H1 (cell line): ENCODE results near the gene ADAM20. TPM values are rescaled to one million over a fixed set of nuclear protein-coding genes. Genes with fewer than 3 reads are reported as not detected.
A peak's percentile ranks its signal among the peaks of the same experiment; 100 is the strongest.
"Not testable (repeated sequence)": the region's sequence is repeated elsewhere in the genome, so short reads cannot be mapped to it uniquely, and the experiment has no call there.

ENCODE experiments used
- CTCF ChIA-PET: fragments of 300-600 bp; sonication (Branson Sonifier 250); formaldehyde crosslinking; loops from one replicate; lab custom pipeline; 2021; ENCODE audit not compliant: partially characterized antibody; lab: Charles Lee
- POLR2A ChIA-PET: fragments of 300-600 bp; sonication (Branson Sonifier 250); formaldehyde crosslinking; loops from one replicate; lab custom pipeline; 2021; ENCODE audit warnings: inconsistent platforms; ENCODE audit not compliant: partially characterized antibody; lab: Charles Lee
- DNase-seq, 2 experiments: peaks; one replicate each; pipeline versions ENCODE4 v3.0.0 to v3.0.0-alpha.2; 2010 to 2022; ENCODE audit warnings: low spot score in 2 of 2, low read depth in 1 of 2, mixed read lengths in 1 of 2
- FAIRE-seq: peaks from 2 replicates; lab custom pipeline; 2011; peaks lifted over from hg19 to GRCh38; lab: Jason Lieb, UNC
- H2AFZ ChIP-seq: 2 replicates; pipeline ENCODE4 v1.8.1; 2012; ENCODE audit warnings: low read length, inconsistent platforms
- H2AK5ac ChIP-seq: 2 replicates; pipeline ENCODE4 v1.6.1; 2013; ENCODE audit warnings: low read depth, low read length
- H2BK120ac ChIP-seq: replicated peaks from 2 replicates; pipeline ENCODE3; 2013; ENCODE audit warnings: low read depth, low read length, inconsistent platforms
- H2BK12ac ChIP-seq: 2 replicates; pipeline ENCODE4 v1.6.1; 2013; ENCODE audit warnings: low read depth, low read length
- H2BK15ac ChIP-seq: 2 replicates; pipeline ENCODE4 v1.6.1; 2013; ENCODE audit warnings: low read length
- H2BK20ac ChIP-seq: 2 replicates; pipeline ENCODE4 v1.6.1; 2013; ENCODE audit warnings: low read length
- H2BK5ac ChIP-seq: 2 replicates; pipeline ENCODE4 v1.6.1; 2013; ENCODE audit warnings: low read depth, low read length
- H3K14ac ChIP-seq: 2 replicates; pipeline ENCODE4 v1.6.1; 2013; ENCODE audit warnings: inconsistent platforms; ENCODE audit not compliant: insufficient read length
- H3K18ac ChIP-seq: 2 replicates; pipeline ENCODE4 v1.6.1; 2013; ENCODE audit warnings: low read length; ENCODE audit errors: extremely low read depth
- H3K23ac ChIP-seq: 2 replicates; pipeline ENCODE4 v1.6.1; 2013; ENCODE audit warnings: inconsistent platforms; ENCODE audit not compliant: insufficient read length
- H3K23me2 ChIP-seq: 2 replicates; pipeline ENCODE4 v1.6.1; 2013; ENCODE audit warnings: low read depth, low read length
- H3K27ac ChIP-seq: 2 replicates; pipeline ENCODE4 v1.6.1; 2011; ENCODE audit warnings: low read depth, low read length, inconsistent platforms
- H3K27me3 ChIP-seq, 4 experiments: replicated peaks in 1 of 4; 1 replicate in 1 of 4; 2 replicates in 3 of 4; pipeline versions ENCODE4 v1.6.1 to v1.8.1; 2011 to 2013; ENCODE audit warnings: low read length in 3 of 4, mild to moderate bottlenecking in 3 of 4, inconsistent platforms in 2 of 4, mixed read lengths in 2 of 4, moderate library complexity in 1 of 4; ENCODE audit not compliant: control insufficient read depth in 3 of 4, insufficient read depth in 3 of 4; ENCODE audit errors: extremely low read depth in 1 of 4
- H3K36me3 ChIP-seq, 4 experiments: 2 replicates each; pipeline versions ENCODE4 v1.6.1 to v1.8.1; 2011 to 2013; ENCODE audit warnings: mild to moderate bottlenecking in 4 of 4, low read length in 3 of 4, moderate library complexity in 2 of 4, control low read depth in 1 of 4, inconsistent platforms in 1 of 4; ENCODE audit not compliant: insufficient read depth in 4 of 4, control insufficient read depth in 2 of 4
- H3K4ac ChIP-seq: replicated peaks from 2 replicates; pipeline ENCODE3; 2013; ENCODE audit warnings: low read length, low read depth, mixed read lengths, inconsistent platforms; ENCODE audit not compliant: insufficient read length
- H3K4me1 ChIP-seq, 4 experiments: replicated peaks in 1 of 4; 1 replicate in 1 of 4; 2 replicates in 3 of 4; pipeline versions ENCODE4 v1.6.1 to v1.8.1; 2011 to 2013; ENCODE audit warnings: low read length in 3 of 4, inconsistent platforms in 2 of 4, mixed read lengths in 1 of 4; ENCODE audit not compliant: insufficient read depth in 4 of 4, control insufficient read depth in 3 of 4
- H3K4me2 ChIP-seq, 2 experiments: 2 replicates each; pipeline versions ENCODE4 v1.6.1 to v1.8.1; 2011 to 2013; ENCODE audit warnings: low read depth in 2 of 2, low read length in 2 of 2, control low read depth in 1 of 2, inconsistent platforms in 1 of 2, mild to moderate bottlenecking in 1 of 2; ENCODE audit not compliant: insufficient read depth in 1 of 2
- H3K4me3 ChIP-seq, 4 experiments: fragments of 200-600, 300-600 bp in 1 of 4; sonication (generic), shearing (Covaris generic), sonication (Bioruptor Twin) in 1 of 4; 2 replicates each; pipeline versions ENCODE4 v1.5.1 to v1.8.1; 2011 to 2016; ENCODE audit warnings: low read length in 4 of 4, low read depth in 3 of 4, control low read depth in 2 of 4, inconsistent platforms in 2 of 4, mild to moderate bottlenecking in 2 of 4, mixed read lengths in 1 of 4, moderate library complexity in 1 of 4; ENCODE audit not compliant: insufficient read depth in 2 of 4; ENCODE audit errors: extremely low read depth in 1 of 4
- H3K56ac ChIP-seq: replicated peaks from 2 replicates; pipeline ENCODE3; 2013; ENCODE audit warnings: low read depth, mild to moderate bottlenecking, mixed read lengths, low read length, inconsistent platforms; ENCODE audit not compliant: insufficient read length
- H3K79me1 ChIP-seq: 2 replicates; pipeline ENCODE4 v1.6.1; 2013; ENCODE audit warnings: low read depth, low read length, control low read depth
- H3K79me2 ChIP-seq, 2 experiments: 2 replicates each; pipeline versions ENCODE4 v1.6.1 to v1.8.1; 2012 to 2013; ENCODE audit warnings: low read length in 2 of 2, mild to moderate bottlenecking in 2 of 2, inconsistent platforms in 1 of 2; ENCODE audit not compliant: insufficient read depth in 2 of 2, control insufficient read depth in 1 of 2
- H3K9ac ChIP-seq, 4 experiments: replicated peaks in 1 of 4; 1 replicate in 1 of 4; 2 replicates in 3 of 4; pipeline versions ENCODE4 v1.6.1 to v1.8.1; 2011 to 2013; ENCODE audit warnings: low read depth in 3 of 4, low read length in 3 of 4, control low read depth in 2 of 4, mild to moderate bottlenecking in 2 of 4, moderate library complexity in 2 of 4, inconsistent platforms in 1 of 4; ENCODE audit errors: extremely low read depth in 1 of 4
- H3K9me3 ChIP-seq, 2 experiments: 2 replicates each; pipeline versions ENCODE4 v1.6.1 to v1.8.1; 2012 to 2013; ENCODE audit warnings: mild to moderate bottlenecking in 2 of 2, moderate library complexity in 2 of 2, control low read depth in 1 of 2, inconsistent platforms in 1 of 2, low read depth in 1 of 2, low read length in 1 of 2, mixed read lengths in 1 of 2; ENCODE audit not compliant: insufficient read depth in 2 of 2
- H4K20me1 ChIP-seq, 2 experiments: replicated peaks in 1 of 2; 2 replicates each; pipeline versions ENCODE3 to v1.8.1; 2011 to 2013; ENCODE audit warnings: inconsistent platforms in 2 of 2, low read length in 2 of 2, mild to moderate bottlenecking in 1 of 2; ENCODE audit not compliant: insufficient read depth in 2 of 2, control insufficient read depth in 1 of 2
- H4K5ac ChIP-seq: 2 replicates; pipeline ENCODE4 v1.6.1; 2013; ENCODE audit warnings: low read length, low read depth, mixed read lengths, inconsistent platforms; ENCODE audit not compliant: insufficient read length
- H4K8ac ChIP-seq: 2 replicates; pipeline ENCODE4 v1.8.0; 2013; ENCODE audit warnings: mild to moderate bottlenecking, moderate library complexity, low read length, inconsistent platforms; ENCODE audit not compliant: insufficient read depth; ENCODE audit errors: extremely low read depth
- H4K91ac ChIP-seq: replicated peaks from 2 replicates; pipeline ENCODE3; 2013; ENCODE audit warnings: low read length, mixed read lengths, inconsistent platforms; ENCODE audit not compliant: insufficient read length
- YY1 ChIP-seq: IDR thresholded peaks from 2 replicates; pipeline ENCODE4 v1.6.1; 2011; ENCODE audit warnings: low read depth, mild to moderate bottlenecking, low read length
- WGBS, 2 experiments: shearing (Covaris generic) in 1 of 2; methylation state at CpG; one replicate each; pipeline versions ENCODE4 v1.1.6 to v1.1.7; 2013 to 2015; ENCODE audit warnings: low lambda C conversion rate in 2 of 2, mixed read lengths in 2 of 2, inconsistent platforms in 1 of 2, low coverage in 1 of 2, missing lambda C conversion rate in 1 of 2; ENCODE audit not compliant: insufficient replicate concordance in 2 of 2, insufficient coverage in 1 of 2, insufficient read length in 1 of 2; ENCODE audit errors: extremely low coverage in 1 of 2, missing lambda C conversion rate in 1 of 2; 5-methylcytosine and 5-hydroxymethylcytosine counted together
- polyA plus RNA-seq, 7 experiments: library from polyadenylated mRNA; depleted of rRNA in 3 of 7; stranded (reverse) in 5 of 7; unstranded in 2 of 7; fragments of >200 nt in 5 of 7; fragments of 200-250 nt in 2 of 7; gene quantifications; 1 replicate in 5 of 7; 2 replicates in 1 of 7; 4 replicates in 1 of 7; pipeline versions ENCODE4 v1.2.1 to v1.2.3, GENCODE V29; 2011 to 2013; ENCODE audit warnings: missing spikeins in 2 of 7, mixed read lengths in 2 of 7
- total RNA-seq: library from RNA; stranded (reverse); fragmentation: NEBNext Ultra II Directional; extraction: Animal tissue kit (Norgen Biotek cat#: 25700); gene quantifications from 2 replicates; pipeline ENCODE4 v1.2.1, GENCODE V29; 2021

ADAM20 gene
- total and polyA plus RNA-seq, 2 of the 8 experiments (the other 6 are each of a cell fraction or from before 2014, with no cell fraction given): 0.11 to 0.26 TPM

- H3K79me2 ChIP-seq, H4K20me1 ChIP-seq, H3K23me2 ChIP-seq, H3K36me3 ChIP-seq, H4K8ac ChIP-seq, H2BK20ac ChIP-seq, CTCF ChIA-PET, H4K5ac ChIP-seq, H2BK120ac ChIP-seq, H2BK12ac ChIP-seq: not testable (repeated sequence)
- 90% methylated on average over 9 of the region's 13 CpGs; no CpG with 5 or more reads in 1 of the 2 experiments for WGBS, 2 experiments
- 0 out of 2 replicates have a peak, but pooled peaks have one; percentile 16 for TF ChIP-seq YY1
- TF ChIP-seq, all 59 proteins: peak for 1; not testable (repeated sequence) for 58
- Histone ChIP-seq H3K9me3 (peaks cover 0 to 13% of the 10 kb centered on the region in 2 experiments; a peak in 2 of 4 replicates), H3K4me2 (0 out of 4 replicates have a peak overlapping the region, but pooled peaks of 1 of the 2 experiments have one; percentile 21), H3K4me1 (peaks cover 3 to 13% (median 7%) of the 10 kb centered on the region in 4 experiments; a peak in 6 of 7 replicates)
- DNase-seq, H2AK5ac ChIP-seq, H3K79me1 ChIP-seq, H3K27ac ChIP-seq, H2BK5ac ChIP-seq, H3K23ac ChIP-seq, H3K56ac ChIP-seq, H4K91ac ChIP-seq, H3K14ac ChIP-seq, POLR2A ChIA-PET, H3K4ac ChIP-seq, H3K27me3 ChIP-seq, H2BK15ac ChIP-seq, H3K9ac ChIP-seq, H3K18ac ChIP-seq, H3K4me3 ChIP-seq, H2AFZ ChIP-seq, FAIRE-seq: not testable (repeated sequence)
Measured at GRCh38 chr14:70475459-70475858, 59.3 kb downstream of the ADAM20 start.
